ENCODE measurements around the gene NFATC2IP. TPM values are rescaled to one million over a fixed set of nuclear protein-coding genes. Genes with fewer than 3 reads are reported as not detected.
"Not testable (repeated sequence)": the region's sequence is repeated elsewhere in the genome, so short reads cannot be mapped to it uniquely, and the experiment has no call there.

Gene NFATC2IP
- total RNA-seq, 1 donor from 2014 or later: 26.0 TPM

- H3K36me3 ChIP-seq: peaks cover 0 to 6% of the 10 kb centered on the region in 2 donors
- peaks cover 17% of the 10 kb centered on the region for H3K4me1 ChIP-seq
- H3K27me3 ChIP-seq: no peaks in the 10 kb centered on the region
- TF ChIP-seq POLR2A (IDR thresholded peaks at IDR 0.05) (no peak), POLR2AphosphoS5 (IDR thresholded peaks at IDR 0.05; ENCODE audit: insufficient read depth in 1 of 2, low read depth in 1 of 2) (no peak)
- TF ChIP-seq, protein P1, sequence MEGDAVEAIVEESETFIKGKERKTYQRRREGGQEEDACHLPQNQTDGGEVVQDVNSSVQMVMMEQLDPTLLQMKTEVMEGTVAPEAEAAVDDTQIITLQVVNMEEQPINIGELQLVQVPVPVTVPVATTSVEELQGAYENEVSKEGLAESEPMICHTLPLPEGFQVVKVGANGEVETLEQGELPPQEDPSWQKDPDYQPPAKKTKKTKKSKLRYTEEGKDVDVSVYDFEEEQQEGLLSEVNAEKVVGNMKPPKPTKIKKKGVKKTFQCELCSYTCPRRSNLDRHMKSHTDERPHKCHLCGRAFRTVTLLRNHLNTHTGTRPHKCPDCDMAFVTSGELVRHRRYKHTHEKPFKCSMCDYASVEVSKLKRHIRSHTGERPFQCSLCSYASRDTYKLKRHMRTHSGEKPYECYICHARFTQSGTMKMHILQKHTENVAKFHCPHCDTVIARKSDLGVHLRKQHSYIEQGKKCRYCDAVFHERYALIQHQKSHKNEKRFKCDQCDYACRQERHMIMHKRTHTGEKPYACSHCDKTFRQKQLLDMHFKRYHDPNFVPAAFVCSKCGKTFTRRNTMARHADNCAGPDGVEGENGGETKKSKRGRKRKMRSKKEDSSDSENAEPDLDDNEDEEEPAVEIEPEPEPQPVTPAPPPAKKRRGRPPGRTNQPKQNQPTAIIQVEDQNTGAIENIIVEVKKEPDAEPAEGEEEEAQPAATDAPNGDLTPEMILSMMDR (IDR thresholded peaks at IDR 0.05): no peak
- H3K9me3 ChIP-seq: no peaks in the 10 kb centered on the region
- peak overlapping the region; percentile 94 for H3K27ac ChIP-seq
- intact Hi-C loops (cut with DNase I): no loop called here
- H3K4me3 ChIP-seq: peak overlapping the region; percentile 69 to 77
- no peak for DNase-seq (ENCODE audit: extremely low spot score in 2 of 2)
These were observed 26.4 kb upstream of the NFATC2IP start for GRCh38 chr16:28924399-28924761.

- H3K9me3 ChIP-seq: no peaks in the 10 kb centered on the region
- peaks cover 0 to 1% of the 10 kb centered on the region in 2 donors for H3K36me3 ChIP-seq
- H3K4me3 ChIP-seq: peak within 1 kb of the TSS; percentile 69 to 77
- DNase-seq (ENCODE audit: extremely low spot score in 2 of 2): peak; percentile 96 to 98
- intact Hi-C loops (cut with DNase I): no loop called here
- peaks cover 17% of the 10 kb centered on the region for H3K4me1 ChIP-seq
- H3K27me3 ChIP-seq: no peaks in the 10 kb centered on the region
- TF ChIP-seq, protein P1 (IDR thresholded peaks at IDR 0.05): no peak
- TF ChIP-seq POLR2A (IDR thresholded peaks at IDR 0.05): peak in 1 of 2 donors; percentile 42
- peak within 1 kb of the TSS; percentile 94 for H3K27ac ChIP-seq
These were observed 25.9 kb upstream of the NFATC2IP start, which contains the start of gene RABEP2 for GRCh38 chr16:28924762-28925385. RABEP2 (minus strand) TSS chr16:28925238; CDS start chr16:28925163, 75 bp downstream.

- DNase-seq (ENCODE audit: extremely low spot score in 2 of 2): no peak
These were observed 25.1 kb upstream of the NFATC2IP start for GRCh38 chr16:28925386-28926228.

GRCh38 chr16:28926284-28926683 lies 24.5 kb upstream of the NFATC2IP start:
- intact Hi-C loops (cut with DNase I); H3K36me3 ChIP-seq; H3K27me3 ChIP-seq; DNase-seq (ENCODE audit: extremely low spot score in 2 of 2); H3K9me3 ChIP-seq: not testable (repeated sequence)
- Histone ChIP-seq H3K4me3 (peak overlapping the region; percentile 69 to 77), H3K27ac (peak overlapping the region; percentile 94), H3K4me1 (peaks cover 17% of the 10 kb centered on the region)

More at GRCh38 chr16:28925386-28926228, 25.1 kb upstream of the NFATC2IP start:
- H3K27me3 ChIP-seq: no peaks in the 10 kb centered on the region
- peak overlapping the region; percentile 69 to 77 for H3K4me3 ChIP-seq
- TF ChIP-seq POLR2A (IDR thresholded peaks at IDR 0.05) (no peak), POLR2AphosphoS5 (IDR thresholded peaks at IDR 0.05; ENCODE audit: insufficient read depth in 1 of 2, low read depth in 1 of 2) (peak; percentile 5 to 80)
- no peaks in the 10 kb centered on the region for H3K9me3 ChIP-seq
- intact Hi-C loops (cut with DNase I): no loop called here
- no peaks in the 10 kb centered on the region for H3K36me3 ChIP-seq
- H3K4me1 ChIP-seq: peaks cover 17% of the 10 kb centered on the region
- peak overlapping the region; percentile 94 for H3K27ac ChIP-seq

DNA sequence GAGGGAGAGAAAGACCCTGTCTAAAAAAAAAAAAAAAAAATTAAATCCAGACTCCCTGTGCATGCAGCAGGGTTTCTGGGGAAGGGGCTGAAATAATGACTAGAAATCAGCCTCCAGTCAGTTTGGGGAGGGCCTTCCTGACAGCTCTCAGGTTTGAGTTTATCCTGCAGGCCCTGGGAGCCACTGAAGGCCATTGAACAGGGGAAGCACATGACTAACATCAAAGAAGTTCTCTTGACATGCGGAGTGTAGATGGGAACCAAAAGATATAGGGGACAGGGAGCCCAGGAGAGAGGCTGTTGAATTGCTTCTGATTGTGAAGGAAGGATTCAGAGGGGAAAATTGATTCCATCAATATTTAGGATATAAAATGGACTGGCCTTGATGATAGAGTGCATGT lies 22.9 kb upstream of the NFATC2IP start:
- no peaks in the 10 kb centered on the region for H3K27me3 ChIP-seq
- no peak for DNase-seq (ENCODE audit: extremely low spot score in 2 of 2)
- H3K9me3 ChIP-seq: no peaks in the 10 kb centered on the region
- H3K4me3 ChIP-seq: no peak overlapping the region
- intact Hi-C loops (cut with DNase I): no loop called here
- H3K36me3 ChIP-seq: no peaks in the 10 kb centered on the region
- TF ChIP-seq POLR2A (IDR thresholded peaks at IDR 0.05) (no peak), POLR2AphosphoS5 (IDR thresholded peaks at IDR 0.05; ENCODE audit: insufficient read depth in 1 of 2, low read depth in 1 of 2) (no peak)
- TF ChIP-seq, protein P1 (IDR thresholded peaks at IDR 0.05): no peak
- H3K27ac ChIP-seq: no peak overlapping the region
- peaks cover 17% of the 10 kb centered on the region for H3K4me1 ChIP-seq

- TF ChIP-seq POLR2A (IDR thresholded peaks at IDR 0.05): no peak
- TF ChIP-seq POLR2AphosphoS5 (IDR thresholded peaks at IDR 0.05; ENCODE audit: insufficient read depth in 1 of 2, low read depth in 1 of 2): no peak
- TF ChIP-seq, protein P1 (IDR thresholded peaks at IDR 0.05): no peak
- Histone ChIP-seq H3K4me3 (no peak overlapping the region), H3K4me1 (peaks cover 5% of the 10 kb centered on the region), H3K9me3 (no peaks in the 10 kb centered on the region), H3K27me3 (no peaks in the 10 kb centered on the region), H3K27ac (no peak overlapping the region), H3K36me3 (no peaks in the 10 kb centered on the region)
- intact Hi-C loops (cut with DNase I): no loop called here
- no peak for DNase-seq (ENCODE audit: extremely low spot score in 2 of 2)
These were observed 20.5 kb upstream of the NFATC2IP start for GRCh38 chr16:28930203-28930602.
